Right lobe of liver (tissue), 4 donors: Measurements from ENCODE around the gene MUSTN1.

Source experiments
- CTCF ChIP-seq, 4 donors: fragments of 200-600 bp in 3 of 4; fragments of 450-650 bp in 1 of 4; IDR thresholded peaks; one replicate each; pipeline versions ENCODE4 v1.5.1 to v1.8.0; 2016 to 2022; ENCODE audit warnings: antibody characterized with exemption in 4 of 4, mild to moderate bottlenecking in 2 of 4
- POLR2A ChIP-seq: fragments of 450-650 bp; IDR thresholded peaks from one replicate; pipeline ENCODE4 v1.6.1; 2017; ENCODE audit warnings: antibody characterized with exemption, mild to moderate bottlenecking
- donor health status: DM: no; HTN: no; CAD: no.
- donor health status: DM: no; HTN: no; CAD: no.
- donor health status: DM: no; HTN: yes; CAD: no.

GRCh38 chr3:52819936-52820335 lies 14.9 kb downstream of the MUSTN1 start:
- no peak for TF ChIP-seq CTCF (IDR thresholded peaks at IDR 0.05)
- no peak for TF ChIP-seq POLR2A
